Glutamatergic neuron (in vitro differentiated cells): Measurements from ENCODE around the gene LRRC17. TPM values are rescaled to one million over a fixed set of nuclear protein-coding genes. Genes with fewer than 3 reads are reported as not detected.

Experiments
- DNase-seq: peaks from one replicate; pipeline ENCODE4 v3.0.0; 2022
- H3K27ac Mint-ChIP-seq: one replicate; pipeline ENCODE4 v1.8.0; 2020; ENCODE audit warnings: mild to moderate bottlenecking, mixed read lengths, inconsistent platforms; ENCODE audit not compliant: unreplicated experiment
- H3K27me3 Mint-ChIP-seq: one replicate; pipeline ENCODE4 v1.8.0; 2020; ENCODE audit warnings: mild to moderate bottlenecking, moderate library complexity, mixed read lengths, inconsistent platforms; ENCODE audit not compliant: unreplicated experiment
- H3K36me3 Mint-ChIP-seq: one replicate; pipeline ENCODE4 v1.8.0; 2020; ENCODE audit warnings: mild to moderate bottlenecking, mixed read lengths, inconsistent platforms; ENCODE audit not compliant: unreplicated experiment
- H3K4me1 Mint-ChIP-seq: one replicate; pipeline ENCODE4 v1.8.0; 2020; ENCODE audit warnings: mild to moderate bottlenecking, low read depth, mixed read lengths, inconsistent platforms; ENCODE audit not compliant: unreplicated experiment
- H3K4me3 Mint-ChIP-seq: one replicate; pipeline ENCODE4 v1.8.0; 2020; ENCODE audit warnings: mild to moderate bottlenecking, mixed read lengths, inconsistent platforms; ENCODE audit not compliant: unreplicated experiment
- H3K9me3 Mint-ChIP-seq: one replicate; pipeline ENCODE4 v1.8.0; 2020; ENCODE audit warnings: mild to moderate bottlenecking, moderate library complexity, mixed read lengths, inconsistent platforms; ENCODE audit not compliant: unreplicated experiment
- total RNA-seq: library from RNA; stranded (reverse); fragmentation: NEBNext Ultra II Directional; extraction: Animal tissue kit (Norgen Biotek cat#: 25700); gene quantifications from one replicate; pipeline ENCODE4 v1.2.1, GENCODE V29; 2021; ENCODE audit not compliant: unreplicated experiment
- TF ChIP-seq, protein P1 (sequence below): fragments of 200-600 bp; sonication (generic); IDR thresholded peaks from one replicate; pipeline ENCODE4 v1.5.0; 2021; ENCODE audit not compliant: partially characterized antibody, unreplicated experiment

LRRC17 gene
- total RNA-seq, 1 donor from 2014 or later, result 0.34 TPM

DNA sequence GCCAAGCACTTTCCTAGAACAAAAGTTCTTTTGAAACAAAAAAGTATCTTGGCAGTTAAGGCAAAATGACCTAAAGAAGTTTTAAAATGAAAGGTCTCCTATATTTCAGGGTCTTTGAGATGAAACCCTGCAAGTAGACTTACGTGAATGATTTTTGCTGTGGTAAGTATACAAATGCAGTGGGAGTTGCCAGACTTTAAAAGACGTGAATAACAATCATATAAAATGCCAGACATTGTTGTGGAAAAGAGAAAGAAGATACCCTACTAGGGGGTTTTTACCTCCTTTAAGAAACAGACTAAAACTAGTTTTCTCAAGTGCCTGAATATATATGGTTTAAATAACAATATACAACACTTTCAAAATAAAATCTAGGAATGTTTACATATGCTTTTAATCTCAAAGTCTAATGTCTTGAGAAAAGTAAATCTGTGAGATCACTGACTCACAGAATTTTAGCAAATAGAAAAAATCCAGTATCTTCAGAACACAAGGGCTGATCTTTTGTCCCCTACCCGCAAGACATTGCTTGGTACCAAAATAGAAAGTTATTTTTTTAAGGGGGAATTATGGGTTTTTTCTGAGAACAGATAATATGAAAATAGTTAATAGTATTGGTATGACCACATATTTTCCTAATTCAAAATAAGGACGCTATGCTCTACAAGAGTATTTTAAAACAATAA, 29.5 kb downstream of the LRRC17 start:
- Mint-ChIP-seq H3K27ac (no peak overlapping the region), H3K4me1 (no peaks in the 10 kb centered on the region), H3K36me3 (no peaks in the 10 kb centered on the region), H3K4me3 (no peak overlapping the region), H3K9me3 (peaks cover 2% of the 10 kb centered on the region), H3K27me3 (no peaks in the 10 kb centered on the region)
- no peak for DNase-seq
- TF ChIP-seq, protein P1, sequence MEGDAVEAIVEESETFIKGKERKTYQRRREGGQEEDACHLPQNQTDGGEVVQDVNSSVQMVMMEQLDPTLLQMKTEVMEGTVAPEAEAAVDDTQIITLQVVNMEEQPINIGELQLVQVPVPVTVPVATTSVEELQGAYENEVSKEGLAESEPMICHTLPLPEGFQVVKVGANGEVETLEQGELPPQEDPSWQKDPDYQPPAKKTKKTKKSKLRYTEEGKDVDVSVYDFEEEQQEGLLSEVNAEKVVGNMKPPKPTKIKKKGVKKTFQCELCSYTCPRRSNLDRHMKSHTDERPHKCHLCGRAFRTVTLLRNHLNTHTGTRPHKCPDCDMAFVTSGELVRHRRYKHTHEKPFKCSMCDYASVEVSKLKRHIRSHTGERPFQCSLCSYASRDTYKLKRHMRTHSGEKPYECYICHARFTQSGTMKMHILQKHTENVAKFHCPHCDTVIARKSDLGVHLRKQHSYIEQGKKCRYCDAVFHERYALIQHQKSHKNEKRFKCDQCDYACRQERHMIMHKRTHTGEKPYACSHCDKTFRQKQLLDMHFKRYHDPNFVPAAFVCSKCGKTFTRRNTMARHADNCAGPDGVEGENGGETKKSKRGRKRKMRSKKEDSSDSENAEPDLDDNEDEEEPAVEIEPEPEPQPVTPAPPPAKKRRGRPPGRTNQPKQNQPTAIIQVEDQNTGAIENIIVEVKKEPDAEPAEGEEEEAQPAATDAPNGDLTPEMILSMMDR, result no peak

DNA sequence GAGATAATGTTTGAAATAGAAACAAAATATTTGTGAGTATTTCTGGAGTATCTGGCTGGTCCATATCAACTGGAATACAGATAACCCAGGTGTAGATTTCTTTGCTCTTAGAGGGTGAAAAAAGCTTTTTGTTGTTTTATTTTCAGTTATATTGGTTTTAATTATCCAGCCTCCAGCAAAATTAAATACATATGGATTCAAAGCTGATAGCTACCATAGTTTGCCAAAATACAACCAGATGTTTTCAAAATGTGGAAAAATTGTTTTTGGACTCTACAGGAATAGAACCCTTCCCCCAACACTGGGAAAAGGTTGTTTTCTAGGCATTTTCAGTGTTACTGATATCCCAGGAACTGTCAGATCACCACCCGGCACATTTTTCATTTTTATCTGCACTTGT, 30.1 kb downstream of the LRRC17 start:
- Mint-ChIP-seq H3K9me3 (peaks cover 2% of the 10 kb centered on the region), H3K27ac (no peak overlapping the region), H3K4me3 (no peak overlapping the region), H3K36me3 (no peaks in the 10 kb centered on the region), H3K4me1 (no peaks in the 10 kb centered on the region), H3K27me3 (no peaks in the 10 kb centered on the region)
- TF ChIP-seq, protein P1, result no peak
- DNase-seq, result no peak

DNA sequence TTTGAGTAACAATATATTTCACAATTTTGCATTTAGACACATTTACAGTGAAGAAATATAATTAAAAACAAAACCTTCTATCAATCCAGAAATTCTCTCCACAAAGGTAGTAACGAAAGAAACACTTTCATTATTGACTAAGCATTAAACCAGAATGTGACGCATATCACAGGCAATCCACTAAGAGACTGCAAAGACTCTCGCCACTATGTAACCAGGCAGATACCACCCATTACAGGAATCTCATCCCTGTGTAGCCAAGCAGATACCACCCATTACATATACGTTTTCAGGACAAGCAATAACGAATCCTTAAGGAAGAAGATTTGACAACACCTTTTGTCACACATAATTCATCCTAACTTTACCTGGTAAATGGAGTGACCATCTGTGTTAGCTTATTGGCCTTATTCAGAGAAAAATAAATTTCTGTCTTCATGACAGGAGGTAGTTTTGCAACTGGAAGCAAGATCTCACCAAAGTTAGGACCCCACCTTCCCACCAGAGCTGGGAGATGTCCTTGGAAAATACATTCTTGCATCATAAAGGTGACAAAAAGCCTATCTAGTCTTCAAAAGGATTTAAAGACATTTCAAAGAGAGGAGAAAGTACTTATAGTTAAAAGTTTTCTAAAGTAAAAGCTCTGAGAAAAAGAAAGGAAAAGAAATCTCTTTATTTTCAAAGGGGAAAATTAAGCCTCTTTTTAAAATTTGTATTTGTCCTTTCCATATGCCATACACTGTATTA, 30.8 kb downstream of the LRRC17 start:
- TF ChIP-seq, protein P1, result no peak
- no peak for DNase-seq
- no peaks in the 10 kb centered on the region for H3K4me1 Mint-ChIP-seq
- H3K27me3 Mint-ChIP-seq, result no peaks in the 10 kb centered on the region
- no peak overlapping the region for H3K4me3 Mint-ChIP-seq
- peaks cover 2% of the 10 kb centered on the region for H3K9me3 Mint-ChIP-seq
- H3K27ac Mint-ChIP-seq, result no peak overlapping the region
- no peaks in the 10 kb centered on the region for H3K36me3 Mint-ChIP-seq

DNA sequence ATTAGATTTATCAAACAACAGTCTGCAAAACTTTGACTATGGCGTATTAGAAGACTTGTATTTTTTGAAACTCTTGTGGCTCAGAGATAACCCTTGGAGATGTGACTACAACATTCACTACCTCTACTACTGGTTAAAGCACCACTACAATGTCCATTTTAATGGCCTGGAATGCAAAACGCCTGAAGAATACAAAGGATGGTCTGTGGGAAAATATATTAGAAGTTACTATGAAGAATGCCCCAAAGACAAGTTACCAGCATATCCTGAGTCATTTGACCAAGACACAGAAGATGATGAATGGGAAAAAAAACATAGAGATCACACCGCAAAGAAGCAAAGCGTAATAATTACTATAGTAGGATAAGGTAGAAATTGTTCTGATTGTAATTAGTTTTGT, 31.4 kb downstream of the LRRC17 start:
- TF ChIP-seq, protein P1, result no peak
- no peaks in the 10 kb centered on the region for H3K36me3 Mint-ChIP-seq
- H3K27me3 Mint-ChIP-seq, result no peaks in the 10 kb centered on the region
- no peak overlapping the region for H3K27ac Mint-ChIP-seq
- H3K9me3 Mint-ChIP-seq, result peaks cover 2% of the 10 kb centered on the region
- H3K4me3 Mint-ChIP-seq, result no peak overlapping the region
- no peaks in the 10 kb centered on the region for H3K4me1 Mint-ChIP-seq
- no peak for DNase-seq

DNA sequence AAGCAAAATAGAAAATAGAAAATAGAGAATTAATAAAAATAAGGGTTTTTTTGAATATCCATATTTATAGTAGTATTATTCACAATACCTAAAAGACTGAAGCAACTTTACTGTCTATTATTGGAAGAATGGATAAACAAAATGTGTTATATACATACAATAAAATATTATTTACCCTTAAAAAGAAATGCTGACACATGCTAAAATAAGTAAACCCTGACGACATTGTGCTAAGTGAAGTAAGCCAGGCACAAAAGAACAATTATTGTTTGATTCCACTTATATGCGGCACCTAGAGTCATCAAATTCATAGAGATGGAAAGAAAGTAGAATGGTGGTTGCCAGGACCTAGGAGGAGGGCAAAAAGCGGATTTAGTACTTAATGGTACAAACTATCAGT, 39.0 kb downstream of the LRRC17 start:
- H3K4me1 Mint-ChIP-seq, result no peaks in the 10 kb centered on the region
- no peak overlapping the region for H3K27ac Mint-ChIP-seq
- H3K4me3 Mint-ChIP-seq, result no peak overlapping the region
- no peak for DNase-seq
- no peaks in the 10 kb centered on the region for H3K9me3 Mint-ChIP-seq
- TF ChIP-seq, protein P1, result no peak
- peaks cover 4% of the 10 kb centered on the region for H3K36me3 Mint-ChIP-seq
- peaks cover 4% of the 10 kb centered on the region for H3K27me3 Mint-ChIP-seq
